ENCODE results near the gene DNAJC5.
"Not testable (repeated sequence)": the region's sequence is repeated elsewhere in the genome, so short reads cannot be mapped to it uniquely, and the experiment has no call there.

Gene DNAJC5

GRCh38 chr20:63957004-63957689 lies 62.2 kb downstream of the DNAJC5 start:
- DNase-seq, result peak; percentile 76

- peak; percentile 77 for DNase-seq
Observed at GRCh38 chr20:63957690-63958441, 62.9 kb downstream of the DNAJC5 start.

- no peak for DNase-seq
Observed at GRCh38 chr20:63958471-63958870, 63.5 kb downstream of the DNAJC5 start.

- no peak for DNase-seq
Observed at GRCh38 chr20:63958964-63959698, 64.2 kb downstream of the DNAJC5 start.

- no peak for DNase-seq
Observed at GRCh38 chr20:63959699-63960075, 64.8 kb downstream of the DNAJC5 start.

- not testable (repeated sequence) for DNase-seq
Observed at GRCh38 chr20:63960654-63961621, 66.0 kb downstream of the DNAJC5 start.

GRCh38 chr20:63961664-63962425 lies 66.9 kb downstream of the DNAJC5 start:
- no peak for DNase-seq

- DNase-seq, result no peak
Observed at GRCh38 chr20:63962426-63963347, 67.8 kb downstream of the DNAJC5 start.

GRCh38 chr20:63963348-63963741 lies 68.4 kb downstream of the DNAJC5 start:
- no peak for DNase-seq

GRCh38 chr20:63963784-63964301 lies 68.9 kb downstream of the DNAJC5 start:
- DNase-seq, result no peak

GRCh38 chr20:63964412-63964811 lies 69.5 kb downstream of the DNAJC5 start:
- no peak for DNase-seq

GRCh38 chr20:63966172-63966943 lies 71.4 kb downstream of the DNAJC5 start:
- DNase-seq, result no peak

- DNase-seq, result no peak
Observed at GRCh38 chr20:63966944-63967322, 72.0 kb downstream of the DNAJC5 start.

GRCh38 chr20:63967330-63968135 lies 72.6 kb downstream of the DNAJC5 start:
- no peak for DNase-seq

GRCh38 chr20:63968136-63968927 lies 73.4 kb downstream of the DNAJC5 start:
- DNase-seq, result no peak

- no peak for DNase-seq
Observed at GRCh38 chr20:63968928-63969760, 74.2 kb downstream of the DNAJC5 start.
